LNCAP (cell line): ENCODE data around the gene CALCOCO1.

Experiments
- CTCF ChIP-seq: fragments of 450-650 bp; IDR thresholded peaks from 2 replicates; pipeline ENCODE4 v1.5.1; 2017; ENCODE audit warnings: mild to moderate bottlenecking

The CALCOCO1 gene

GRCh38 chr12:53675701-53676607 is 51.3 kb downstream of the CALCOCO1 start, which contains the start of gene ATP5MC2:
TSS of gene ATP5MC2 (minus strand) at chr12:53676083. CDS start at chr12:53672614, 3,469 bp downstream.
- peak; percentile 100 for TF ChIP-seq CTCF

- no peak for TF ChIP-seq CTCF
Measured at GRCh38 chr12:53674977-53675700, 52.1 kb downstream of the CALCOCO1 start.

GRCh38 chr12:53670971-53671370 is 56.3 kb downstream of the CALCOCO1 start:
- no peak for TF ChIP-seq CTCF

GRCh38 chr12:53670308-53670707 is 56.9 kb downstream of the CALCOCO1 start:
- no peak for TF ChIP-seq CTCF

DNA sequence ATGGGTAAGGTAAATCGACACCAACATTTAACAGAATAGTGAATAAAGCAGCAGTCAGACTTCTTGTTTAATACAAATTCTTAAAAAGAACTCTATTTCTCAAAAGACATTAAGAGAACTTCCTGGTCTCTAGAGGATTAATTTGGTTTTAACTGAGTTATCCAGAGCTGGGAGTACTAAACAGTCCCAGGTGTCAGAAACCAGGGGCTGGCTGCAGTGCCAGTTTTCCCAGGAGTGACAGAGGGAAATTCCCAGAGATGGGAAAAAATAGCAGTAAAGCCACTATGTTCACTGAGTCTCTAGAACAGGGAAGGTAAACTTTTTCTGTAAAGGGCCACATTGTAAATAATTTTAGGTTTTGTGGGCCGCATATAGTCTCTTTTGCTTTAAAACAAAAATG is 60.2 kb downstream of the CALCOCO1 start:
- TF ChIP-seq CTCF, result no peak

GRCh38 chr12:53664936-53665335 is 62.3 kb downstream of the CALCOCO1 start:
- no peak for TF ChIP-seq CTCF

DNA sequence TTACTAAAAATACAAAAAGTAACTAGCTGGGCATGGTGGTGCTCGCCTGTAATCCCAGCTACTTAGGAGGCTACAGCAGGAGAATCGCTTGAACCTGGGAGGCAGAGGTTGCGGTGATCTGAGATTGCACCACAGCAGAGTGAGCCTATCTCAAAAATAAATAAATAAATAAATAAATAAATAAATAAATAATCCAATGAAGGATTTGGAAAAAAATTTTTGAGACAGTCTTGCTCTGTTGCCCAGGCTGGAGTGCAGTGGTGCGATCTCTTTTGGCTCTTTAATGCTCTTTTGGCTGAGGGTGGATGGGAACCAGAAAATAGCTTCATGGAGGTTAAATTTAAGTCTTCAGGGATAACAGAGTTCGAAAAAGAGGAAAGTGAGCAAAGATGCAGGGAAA is 63.1 kb downstream of the CALCOCO1 start:
- no peak for TF ChIP-seq CTCF
